Kidney (tissue), 14 donors: Measurements from ENCODE around the gene CIRBP. TPM values are rescaled to one million over a fixed set of nuclear protein-coding genes. Genes with fewer than 3 reads are reported as not detected.

Experiments
- DNase-seq, 5 donors: peaks; one replicate each; pipeline ENCODE4 v3.0.0-alpha.2; 2013 to 2020
- FAIRE-seq: peaks from 2 replicates; lab custom pipeline; 2012; peaks lifted over from hg19 to GRCh38; lab: Jason Lieb, UNC
- H3K27ac ChIP-seq, 2 donors: one replicate each; pipeline ENCODE4 v1.7.0; 2013; ENCODE audit warnings: low read depth in 2 of 2, low read length in 2 of 2, inconsistent platforms in 1 of 2
- H3K27me3 ChIP-seq: one replicate; pipeline ENCODE4 v1.7.1; 2013; ENCODE audit warnings: low read length, inconsistent platforms; ENCODE audit not compliant: control insufficient read depth, insufficient read depth
- H3K36me3 ChIP-seq, 3 donors: one replicate each; pipeline versions ENCODE4 v1.7.0 to v1.7.1; 2013; ENCODE audit warnings: low read length in 3 of 3, control low read depth in 1 of 3, inconsistent platforms in 1 of 3; ENCODE audit not compliant: insufficient read depth in 3 of 3, control insufficient read depth in 2 of 3
- H3K4me1 ChIP-seq, 3 donors: one replicate each; pipeline versions ENCODE4 v1.7.0 to v1.7.1; 2013; ENCODE audit warnings: low read length in 3 of 3, inconsistent platforms in 1 of 3, low read depth in 1 of 3; ENCODE audit not compliant: control insufficient read depth in 2 of 3, insufficient read depth in 2 of 3
- H3K4me3 ChIP-seq, 3 donors: one replicate each; pipeline versions ENCODE4 v1.7.0 to v1.8.1; 2013; ENCODE audit warnings: low read length in 3 of 3, control low read depth in 1 of 3, inconsistent platforms in 1 of 3
- H3K9ac ChIP-seq, 3 donors: one replicate each; pipeline versions ENCODE4 v1.7.0 to v1.7.1; 2013; ENCODE audit warnings: low read length in 3 of 3, control low read depth in 1 of 3, inconsistent platforms in 1 of 3
- H3K9me3 ChIP-seq, 3 donors: one replicate each; pipeline versions ENCODE4 v1.7.0 to v1.7.1; 2013; ENCODE audit warnings: low read length in 3 of 3, control low read depth in 1 of 3, inconsistent platforms in 1 of 3; ENCODE audit not compliant: control insufficient read depth in 2 of 3, insufficient read depth in 1 of 3
- CTCF ChIP-seq: IDR thresholded peaks from 3 replicates; pipeline ENCODE4 v1.5.1; 2012; ENCODE audit warnings: mild to moderate bottlenecking, moderate library complexity, borderline replicate concordance; ENCODE audit not compliant: insufficient read depth; ENCODE audit errors: extremely low read depth
- intact Hi-C: fragments of 100-400 bp; cut with DNase I; formaldehyde crosslinking; loops from one replicate; pipeline ENCODE4 v1.11.1; 2022
- polyA plus RNA-seq: library from polyadenylated mRNA; stranded (reverse); fragments of 350-450 nt; fragmentation: Illumina TruSeq; extraction: RNeasy Lipid Tissue Mini Kit (QIAGEN cat#74804); gene quantifications from one replicate; pipeline ENCODE4 v1.2.3, GENCODE V29; 2014; ENCODE audit warnings: low read depth, low replicate concordance; ENCODE audit not compliant: insufficient read depth
- total RNA-seq: library from RNA; stranded (reverse); fragmentation: NEBNext Ultra II Directional; extraction: Animal tissue kit (Norgen Biotek cat#: 25700); gene quantifications from one replicate; pipeline ENCODE4 v1.2.1, GENCODE V29; 2021
- donor health status: control.
- donor health status: control.
- donor health status: control.
- donor health status: control.
- donor health status: control.
- donor health status: DM: yes; HTN: yes; CAD: no.
- donor health status: Normal renal cell carcinoma (clear cell type).

The CIRBP gene
- total and polyA plus RNA-seq, 2 donors from 2014 or later, result 408 to 533 TPM

- intact Hi-C loops, result no loop called here
- Histone ChIP-seq H3K27me3 (no peaks in the 10 kb centered on the region), H3K36me3 (no peaks in the 10 kb centered on the region), H3K4me3 (no peak overlapping the region), H3K4me1 (no peaks in the 10 kb centered on the region), H3K9me3 (no peaks in the 10 kb centered on the region), H3K9ac (no peak overlapping the region), H3K27ac (no peak overlapping the region)
- DNase-seq (peak in 1 of 5 donors; percentile 30), FAIRE-seq (no peak)
- no peak for TF ChIP-seq CTCF
Measured at GRCh38 chr19:1287354-1288225, 18.5 kb downstream of the CIRBP start.

- H3K27me3 ChIP-seq, result no peaks in the 10 kb centered on the region
- no peaks in the 10 kb centered on the region for H3K4me1 ChIP-seq
- H3K9ac ChIP-seq, result no peak overlapping the region
- H3K4me3 ChIP-seq, result no peak overlapping the region
- no peak for TF ChIP-seq CTCF
- no peaks in the 10 kb centered on the region for H3K9me3 ChIP-seq
- no peak overlapping the region for H3K27ac ChIP-seq
- no peaks in the 10 kb centered on the region for H3K36me3 ChIP-seq
- no peak for FAIRE-seq
- intact Hi-C loops, result no loop called here
- DNase-seq, result no peak
Measured at GRCh38 chr19:1288226-1288612, 19.1 kb downstream of the CIRBP start.

- H3K4me1 ChIP-seq, result no peaks in the 10 kb centered on the region
- no peak for FAIRE-seq
- H3K36me3 ChIP-seq, result no peaks in the 10 kb centered on the region
- no peaks in the 10 kb centered on the region for H3K9me3 ChIP-seq
- TF ChIP-seq CTCF, result no peak
- no peak overlapping the region for H3K9ac ChIP-seq
- no peak for DNase-seq
- no peak overlapping the region for H3K4me3 ChIP-seq
- no peak overlapping the region for H3K27ac ChIP-seq
- intact Hi-C loops, result no loop called here
- H3K27me3 ChIP-seq, result no peaks in the 10 kb centered on the region
Measured at GRCh38 chr19:1288833-1289685, 19.9 kb downstream of the CIRBP start.
